Panc1 (cell line): Measurements from ENCODE around the gene EMILIN3. TPM values are rescaled to one million over a fixed set of nuclear protein-coding genes. Genes with fewer than 3 reads are reported as not detected.

Source experiments
- ATAC-seq: fragments of 200-7000 bp; cut with Tn5 transposase; 2 replicates; pipeline ENCODE4 v1.9.1; 2020; ENCODE audit warnings: mild to moderate bottlenecking, moderate library complexity
- BruUV-seq: library from RNA; stranded (reverse); fragments of 400-500 nt; replicated peaks from 2 replicates; lab custom pipeline; 2021; lab: Mats Ljungman, UMichigan
- CTCF ChIA-PET: fragments of 300-600 bp; sonication (Branson Sonifier 250); formaldehyde crosslinking; loops from one replicate; lab custom pipeline; 2022; ENCODE audit warnings: antibody characterized with exemption; lab: Charles Lee
- POLR2A ChIA-PET: fragments of 300-600 bp; sonication (Branson Sonifier 250); formaldehyde crosslinking; loops from one replicate; lab custom pipeline; 2022; ENCODE audit warnings: antibody characterized with exemption; lab: Charles Lee
- DNase-seq: peaks from one replicate; pipeline ENCODE4 v3.0.0-alpha.2; 2010; ENCODE audit warnings: low read depth, low spot score
- H3K27ac ChIP-seq: 2 replicates; pipeline ENCODE4 v1.5.1; 2011; ENCODE audit warnings: mild to moderate bottlenecking, low read length, inconsistent platforms
- H3K27me3 ChIP-seq: fragments of 200-500 bp; sonication (Bioruptor generic); 2 replicates; pipeline ENCODE4 v1.6.0; 2014; ENCODE audit warnings: low read length, inconsistent platforms; ENCODE audit not compliant: control insufficient read depth, insufficient read depth
- H3K36me3 ChIP-seq: fragments of 200-500 bp; sonication (Bioruptor generic); 2 replicates; pipeline ENCODE4 v1.5.1; 2014; ENCODE audit warnings: inconsistent platforms, mild to moderate bottlenecking, low read length, moderate library complexity; ENCODE audit not compliant: control insufficient read depth, insufficient read depth
- H3K4me1 ChIP-seq: 2 replicates; pipeline ENCODE4 v1.5.1; 2011; ENCODE audit warnings: inconsistent platforms, mild to moderate bottlenecking, low read length, moderate library complexity; ENCODE audit not compliant: control insufficient read depth, insufficient read depth
- H3K4me3 ChIP-seq, 2 experiments: 2 replicates each; pipeline ENCODE4 v1.5.1; 2011 to 2012; ENCODE audit warnings: low read depth in 2 of 2, low read length in 2 of 2, mild to moderate bottlenecking in 2 of 2, inconsistent platforms in 1 of 2, moderate library complexity in 1 of 2
- H3K9me3 ChIP-seq: fragments of 200-500 bp; sonication (Bioruptor generic); 2 replicates; pipeline ENCODE4 v1.5.1; 2014; ENCODE audit warnings: low read depth, mild to moderate bottlenecking, inconsistent platforms, low read length, moderate library complexity; ENCODE audit not compliant: control insufficient read depth, insufficient read depth
- POLR2AphosphoS5 ChIP-seq: IDR thresholded peaks from 2 replicates; pipeline ENCODE4 v1.6.1; 2012; ENCODE audit warnings: mild to moderate bottlenecking, low read depth, low read length, moderate library complexity
- SIN3A ChIP-seq: IDR thresholded peaks from 2 replicates; pipeline ENCODE4 v1.6.1; 2012; ENCODE audit warnings: low read depth, mild to moderate bottlenecking, low read length, moderate library complexity, borderline replicate concordance; ENCODE audit not compliant: insufficient read depth
- TCF7L2 ChIP-seq: IDR thresholded peaks from 2 replicates; pipeline ENCODE4 v1.6.1; 2011; ENCODE audit warnings: mild to moderate bottlenecking, low read depth, low read length, inconsistent platforms
- in situ Hi-C: cut with HindIII; loops from 2 replicates; pipeline ENCODE4 v1.10.0; 2016; ENCODE audit warnings: low sequenced_read_pairs, low pct_unique_long_range_greater_than_20kb
- intact Hi-C: fragments of 100-400 bp; cut with micrococcal nuclease; formaldehyde crosslinking; loops from one replicate; pipeline ENCODE4 v1.10.0; 2022; ENCODE audit not compliant: unreplicated experiment
- total RNA-seq: library from RNA; stranded (reverse); gene quantifications from one replicate; pipeline ENCODE4 v1.2.1, GENCODE V29; 2021; ENCODE audit not compliant: unreplicated experiment
- TF ChIP-seq, protein P1 (sequence below), 2 experiments: IDR thresholded peaks; 2 replicates each; pipeline ENCODE4 v1.6.1; 2011 to 2012; ENCODE audit warnings: low read depth in 2 of 2, control low read depth in 1 of 2, low read length in 1 of 2, mild to moderate bottlenecking in 1 of 2, moderate library complexity in 1 of 2; ENCODE audit not compliant: insufficient read depth in 1 of 2
- TF ChIP-seq, protein P2 (sequence below): fragments of 450-650 bp; IDR thresholded peaks from 2 replicates; pipeline ENCODE4 v1.5.1; 2017; ENCODE audit warnings: mild to moderate bottlenecking

The EMILIN3 gene
- total RNA-seq, 1 experiment from 2014 or later = 0.54 TPM

GRCh38 chr20:41398408-41398807, 31.8 kb upstream of the EMILIN3 start:
- Histone ChIP-seq H3K4me1 (peaks cover 2% of the 10 kb centered on the region; the same call in 1 of the 2 replicates), H3K9me3 (no peaks in the 10 kb centered on the region), H3K36me3 (peaks cover 5% of the 10 kb centered on the region; the same call in 1 of the 2 replicates), H3K27me3 (no peaks in the 10 kb centered on the region), H3K4me3 (no peak overlapping the region), H3K27ac (no peak overlapping the region)
- DNase-seq = no peak
- intact Hi-C loops = no loop called here
- ChIA-PET POLR2A (no interaction called here), CTCF (no interaction called here)
- ATAC-seq = no peak
- TF ChIP-seq, protein P1, sequence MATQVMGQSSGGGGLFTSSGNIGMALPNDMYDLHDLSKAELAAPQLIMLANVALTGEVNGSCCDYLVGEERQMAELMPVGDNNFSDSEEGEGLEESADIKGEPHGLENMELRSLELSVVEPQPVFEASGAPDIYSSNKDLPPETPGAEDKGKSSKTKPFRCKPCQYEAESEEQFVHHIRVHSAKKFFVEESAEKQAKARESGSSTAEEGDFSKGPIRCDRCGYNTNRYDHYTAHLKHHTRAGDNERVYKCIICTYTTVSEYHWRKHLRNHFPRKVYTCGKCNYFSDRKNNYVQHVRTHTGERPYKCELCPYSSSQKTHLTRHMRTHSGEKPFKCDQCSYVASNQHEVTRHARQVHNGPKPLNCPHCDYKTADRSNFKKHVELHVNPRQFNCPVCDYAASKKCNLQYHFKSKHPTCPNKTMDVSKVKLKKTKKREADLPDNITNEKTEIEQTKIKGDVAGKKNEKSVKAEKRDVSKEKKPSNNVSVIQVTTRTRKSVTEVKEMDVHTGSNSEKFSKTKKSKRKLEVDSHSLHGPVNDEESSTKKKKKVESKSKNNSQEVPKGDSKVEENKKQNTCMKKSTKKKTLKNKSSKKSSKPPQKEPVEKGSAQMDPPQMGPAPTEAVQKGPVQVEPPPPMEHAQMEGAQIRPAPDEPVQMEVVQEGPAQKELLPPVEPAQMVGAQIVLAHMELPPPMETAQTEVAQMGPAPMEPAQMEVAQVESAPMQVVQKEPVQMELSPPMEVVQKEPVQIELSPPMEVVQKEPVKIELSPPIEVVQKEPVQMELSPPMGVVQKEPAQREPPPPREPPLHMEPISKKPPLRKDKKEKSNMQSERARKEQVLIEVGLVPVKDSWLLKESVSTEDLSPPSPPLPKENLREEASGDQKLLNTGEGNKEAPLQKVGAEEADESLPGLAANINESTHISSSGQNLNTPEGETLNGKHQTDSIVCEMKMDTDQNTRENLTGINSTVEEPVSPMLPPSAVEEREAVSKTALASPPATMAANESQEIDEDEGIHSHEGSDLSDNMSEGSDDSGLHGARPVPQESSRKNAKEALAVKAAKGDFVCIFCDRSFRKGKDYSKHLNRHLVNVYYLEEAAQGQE (IDR thresholded peaks at IDR 0.05; ENCODE audit: insufficient read depth in 1 of 2, low read depth in 2 of 2, low read length in 1 of 2) = no peak
- no peak for TF ChIP-seq POLR2AphosphoS5
- no peak for TF ChIP-seq SIN3A
- TF ChIP-seq TCF7L2 = no peak
- TF ChIP-seq, protein P2, sequence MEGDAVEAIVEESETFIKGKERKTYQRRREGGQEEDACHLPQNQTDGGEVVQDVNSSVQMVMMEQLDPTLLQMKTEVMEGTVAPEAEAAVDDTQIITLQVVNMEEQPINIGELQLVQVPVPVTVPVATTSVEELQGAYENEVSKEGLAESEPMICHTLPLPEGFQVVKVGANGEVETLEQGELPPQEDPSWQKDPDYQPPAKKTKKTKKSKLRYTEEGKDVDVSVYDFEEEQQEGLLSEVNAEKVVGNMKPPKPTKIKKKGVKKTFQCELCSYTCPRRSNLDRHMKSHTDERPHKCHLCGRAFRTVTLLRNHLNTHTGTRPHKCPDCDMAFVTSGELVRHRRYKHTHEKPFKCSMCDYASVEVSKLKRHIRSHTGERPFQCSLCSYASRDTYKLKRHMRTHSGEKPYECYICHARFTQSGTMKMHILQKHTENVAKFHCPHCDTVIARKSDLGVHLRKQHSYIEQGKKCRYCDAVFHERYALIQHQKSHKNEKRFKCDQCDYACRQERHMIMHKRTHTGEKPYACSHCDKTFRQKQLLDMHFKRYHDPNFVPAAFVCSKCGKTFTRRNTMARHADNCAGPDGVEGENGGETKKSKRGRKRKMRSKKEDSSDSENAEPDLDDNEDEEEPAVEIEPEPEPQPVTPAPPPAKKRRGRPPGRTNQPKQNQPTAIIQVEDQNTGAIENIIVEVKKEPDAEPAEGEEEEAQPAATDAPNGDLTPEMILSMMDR = no peak
- BruUV-seq = no TSS peak
- in situ Hi-C loops = no loop called here

- ChIA-PET POLR2A (no interaction called here), CTCF (no interaction called here)
- in situ Hi-C loops (no loop called here), intact Hi-C loops (no loop called here)
- Histone ChIP-seq H3K36me3 (no peaks in the 10 kb centered on the region), H3K4me1 (peaks cover 11% of the 10 kb centered on the region), H3K9me3 (no peaks in the 10 kb centered on the region), H3K27ac (no peak overlapping the region), H3K4me3 (no peak overlapping the region), H3K27me3 (no peaks in the 10 kb centered on the region)
- TF ChIP-seq TCF7L2 = no peak
- TF ChIP-seq POLR2AphosphoS5 = no peak
- TF ChIP-seq, protein P2 = no peak
- TF ChIP-seq, protein P1 (IDR thresholded peaks at IDR 0.05; ENCODE audit: insufficient read depth in 1 of 2, low read depth in 2 of 2, low read length in 1 of 2) = no peak
- no peak for TF ChIP-seq SIN3A
- no TSS peak for BruUV-seq
- ATAC-seq (peak; percentile 39), DNase-seq (no peak)
Measured at GRCh38 chr20:41395667-41396664, 29.3 kb upstream of the EMILIN3 start.
